ENCODE measurements around the gene GSX2. TPM values are rescaled to one million over a fixed set of nuclear protein-coding genes. Genes with fewer than 3 reads are reported as not detected.
"Not testable (repeated sequence)": the region's sequence is repeated elsewhere in the genome, so short reads cannot be mapped to it uniquely, and the experiment has no call there.

The GSX2 gene
- polyA plus RNA-seq, 2 of the 4 experiments (the other 2 are of a cell fraction), result not detected

GRCh38 chr4:54118850-54119589 lies 19.1 kb downstream of the GSX2 start (continued):
- TF ChIP-seq, protein P1, sequence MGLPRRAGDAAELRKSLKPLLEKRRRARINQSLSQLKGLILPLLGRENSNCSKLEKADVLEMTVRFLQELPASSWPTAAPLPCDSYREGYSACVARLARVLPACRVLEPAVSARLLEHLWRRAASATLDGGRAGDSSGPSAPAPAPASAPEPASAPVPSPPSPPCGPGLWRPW (IDR thresholded peaks at IDR 0.05), result no peak
- TF ChIP-seq KDM5A (IDR thresholded peaks at IDR 0.05) (no peak), ZC3H11A (IDR thresholded peaks at IDR 0.05) (no peak), ESRRA (IDR thresholded peaks at IDR 0.05; ENCODE audit: borderline replicate concordance, low read length) (no peak), PBX3 (IDR thresholded peaks at IDR 0.05) (no peak), TP53 (CRISPR knock-in tag; IDR thresholded peaks at IDR 0.05) (no peak), EHF (CRISPR knock-in tag; IDR thresholded peaks at IDR 0.05) (no peak)

DNA sequence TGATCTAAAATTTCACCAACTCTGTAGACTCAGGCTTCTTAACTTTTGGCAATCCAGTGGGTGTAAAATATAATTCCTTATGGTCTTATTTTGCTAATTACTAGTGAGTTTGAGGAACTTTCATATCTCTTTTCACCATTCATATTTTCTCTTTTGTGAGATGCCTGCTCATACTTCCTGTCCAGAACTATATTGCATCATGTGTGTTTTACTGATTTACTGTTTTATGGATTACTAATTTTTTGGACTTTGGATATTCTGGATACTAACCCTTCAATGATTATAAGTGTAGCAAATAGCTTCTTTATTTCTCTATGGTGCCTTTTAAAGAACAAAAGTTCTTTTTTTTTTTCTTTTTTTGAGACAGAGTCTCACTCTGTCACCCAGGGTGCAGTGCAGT lies 20.6 kb downstream of the GSX2 start:
- ChIA-PET CTCF (interaction anchor here (0.6 to 2.0 kb wide), 3 partner anchors 70 to 191 kb away, joined by 3 to 7 read pairs (median 3); no protein-coding TSS in a partner anchor), POLR2A (no interaction called here)
- FAIRE-seq (no peak), DNase-seq (ENCODE audit: low read depth in 1 of 2, low spot score in 1 of 2) (no peak), ATAC-seq (no peak)
- TF ChIP-seq NR3C1 (IDR thresholded peaks at IDR 0.05) (no peak), TFCP2L1 (CRISPR knock-in tag; IDR thresholded peaks at IDR 0.05) (no peak)
- TF ChIP-seq, protein P2, sequence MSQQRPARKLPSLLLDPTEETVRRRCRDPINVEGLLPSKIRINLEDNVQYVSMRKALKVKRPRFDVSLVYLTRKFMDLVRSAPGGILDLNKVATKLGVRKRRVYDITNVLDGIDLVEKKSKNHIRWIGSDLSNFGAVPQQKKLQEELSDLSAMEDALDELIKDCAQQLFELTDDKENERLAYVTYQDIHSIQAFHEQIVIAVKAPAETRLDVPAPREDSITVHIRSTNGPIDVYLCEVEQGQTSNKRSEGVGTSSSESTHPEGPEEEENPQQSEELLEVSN (IDR thresholded peaks at IDR 0.05; ENCODE audit: borderline replicate concordance, low read depth), result no peak
- Histone ChIP-seq H3K4me2 (no peak overlapping the region), H3K9me3 (no peaks in the 10 kb centered on the region), H3K27ac (no peak overlapping the region), H3K4me3 (no peak overlapping the region), H3K4me1 (no peaks in the 10 kb centered on the region)

DNA sequence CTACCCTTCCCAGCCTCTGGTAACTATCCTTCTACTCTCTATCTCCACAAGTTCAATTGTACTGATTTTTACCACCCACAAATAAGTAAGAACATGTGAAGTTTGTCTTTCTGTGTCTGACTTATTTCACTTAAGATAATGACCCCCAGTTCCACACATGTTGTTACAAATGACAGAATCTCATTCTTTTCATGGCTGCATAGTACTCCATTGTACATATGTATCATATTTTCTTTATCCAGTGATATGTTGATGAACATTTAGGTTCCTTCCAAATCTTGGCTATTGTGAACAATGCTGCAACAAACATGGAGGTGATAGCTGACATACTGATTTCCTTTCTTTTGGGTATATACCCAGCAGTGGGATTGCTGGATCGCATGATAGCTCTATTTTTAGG lies 27.7 kb downstream of the GSX2 start:
- H3K4me1 ChIP-seq, result no peaks in the 10 kb centered on the region
- WGBS (ENCODE audit: missing lambda C conversion rate), result 88% methylated on average over 1 of the region's 1 CpG
- ATAC-seq, result no peak
- H3K4me2 ChIP-seq, result no peak overlapping the region
- TF ChIP-seq CTCF (IDR thresholded peaks at IDR 0.05), result no peak
- no peak for TF ChIP-seq PHF8 (IDR thresholded peaks at IDR 0.05; ENCODE audit: borderline replicate concordance, low read depth)
- TF ChIP-seq CBX8 (IDR thresholded peaks at IDR 0.05), result no peak
- no peak overlapping the region for H3K4me3 ChIP-seq
- ChIA-PET POLR2A (no interaction called here), CTCF (no interaction called here)
- H3K27ac ChIP-seq, result no peak overlapping the region
- DNase-seq (ENCODE audit: low read depth in 1 of 2, low spot score in 1 of 2), result no peak
- no peak for FAIRE-seq
- H3K9me3 ChIP-seq, result peaks cover 9% of the 10 kb centered on the region; the same call in 1 of the 3 replicates

- POLR2A ChIA-PET; H3K4me2 ChIP-seq; H3K27ac ChIP-seq; CTCF ChIA-PET; H3K4me1 ChIP-seq; H3K4me3 ChIP-seq; FAIRE-seq; DNase-seq (ENCODE audit: low read depth in 1 of 2, low spot score in 1 of 2); ATAC-seq; H3K9me3 ChIP-seq: not testable (repeated sequence)
- WGBS (ENCODE audit: missing lambda C conversion rate), result 94% methylated on average over 2 of the region's 2 CpGs
Observed at GRCh38 chr4:54128694-54129093, 28.7 kb downstream of the GSX2 start.

DNA sequence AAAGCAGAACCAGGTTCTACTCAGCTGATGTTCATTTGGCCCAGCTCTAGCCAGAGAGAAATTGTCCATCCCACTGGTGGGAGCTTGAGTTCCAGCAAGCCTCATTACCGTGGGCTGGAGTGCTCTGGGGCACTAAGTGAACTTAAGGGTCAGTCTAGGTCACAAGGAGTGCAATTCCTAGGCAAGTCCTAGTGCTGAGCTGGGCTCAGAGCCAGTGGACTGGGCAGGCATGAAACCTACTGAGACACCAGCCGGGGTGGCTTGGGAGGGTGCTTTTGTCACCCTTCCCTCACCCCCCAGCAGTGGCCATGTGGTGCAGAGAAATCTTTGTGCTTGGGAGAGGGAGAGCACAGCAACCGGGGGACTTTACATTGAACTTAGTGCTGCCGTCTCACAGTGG lies 39.4 kb downstream of the GSX2 start:
- ChIA-PET POLR2A (no interaction called here), CTCF (no interaction called here)
- TF ChIP-seq MYC (IDR thresholded peaks at IDR 0.05; ENCODE audit: borderline replicate concordance, low read length) (no peak), ESRRA (IDR thresholded peaks at IDR 0.05; ENCODE audit: borderline replicate concordance, low read length) (no peak), SMC3 (IDR thresholded peaks at IDR 0.05) (no peak), JUN (IDR thresholded peaks at IDR 0.05) (no peak), ZC3H11A (IDR thresholded peaks at IDR 0.05) (no peak), BCL3 (IDR thresholded peaks at IDR 0.05) (no peak), TFCP2L1 (CRISPR knock-in tag; IDR thresholded peaks at IDR 0.05) (no peak), CHD2 (IDR thresholded peaks at IDR 0.05; ENCODE audit: low read length, partially characterized antibody) (no peak), ZFP36 (IDR thresholded peaks at IDR 0.05; ENCODE audit: borderline replicate concordance, partially characterized antibody) (no peak), NR3C1 (IDR thresholded peaks at IDR 0.05) (no peak)
- no peak overlapping the region for H3K4me3 ChIP-seq
- no peak for FAIRE-seq
- ATAC-seq, result no peak
- H3K4me2 ChIP-seq, result no peak overlapping the region
- H3K4me1 ChIP-seq, result no peaks in the 10 kb centered on the region
- no peak overlapping the region for H3K27ac ChIP-seq
- WGBS (ENCODE audit: missing lambda C conversion rate), result 48% methylated on average over 3 of the region's 4 CpGs
- no peaks in the 10 kb centered on the region for H3K9me3 ChIP-seq
- DNase-seq (ENCODE audit: low read depth in 1 of 2, low spot score in 1 of 2), result no peak

Data from A549 (cell line).